Measurements from ENCODE around the gene MR1.

The MR1 gene

DNA sequence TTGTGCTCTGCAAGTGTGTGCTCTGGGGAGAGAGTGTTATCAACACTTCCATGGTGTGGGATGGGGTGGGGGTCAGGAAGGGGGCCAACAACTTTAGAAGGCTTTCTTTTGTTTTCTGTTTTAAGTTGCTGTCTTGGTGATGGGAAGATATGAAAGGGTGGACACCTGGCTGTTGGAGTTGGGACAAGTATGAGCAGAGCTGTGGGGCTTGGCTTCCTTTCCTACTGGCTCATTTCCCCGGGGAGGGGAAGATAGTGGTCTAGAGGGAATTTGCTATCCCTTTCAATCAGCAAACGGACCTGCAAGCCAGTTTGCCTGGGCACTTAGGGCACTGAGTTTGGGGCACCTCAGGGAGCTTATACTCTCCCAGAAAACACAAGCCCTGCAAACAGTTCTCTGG, 73.9 kb downstream of the MR1 start:
- no peak for DNase-seq (ENCODE audit: low spot score)

- no peak for DNase-seq (ENCODE audit: low spot score)
These were observed 74.6 kb downstream of the MR1 start for GRCh38 chr1:181108304-181108867.

DNA sequence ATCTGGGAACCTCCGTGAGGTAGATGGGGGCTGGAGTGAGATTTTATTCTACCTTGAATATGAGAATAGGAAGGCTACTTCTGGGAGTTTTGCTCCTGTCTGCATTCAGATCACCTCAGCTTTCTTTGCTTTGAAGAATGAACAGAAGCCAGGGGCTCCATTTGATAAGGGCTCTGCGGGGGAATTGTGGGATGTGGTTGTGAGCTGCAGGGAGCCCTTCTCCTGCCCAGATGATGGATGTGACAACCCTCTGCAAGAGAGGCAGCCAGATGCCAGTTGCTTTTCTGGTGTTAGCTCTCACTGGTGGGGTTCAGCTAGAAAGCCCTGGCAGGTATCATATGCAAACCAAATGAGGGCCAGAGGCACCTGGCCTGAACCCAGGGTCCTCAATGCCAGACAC, 76.2 kb downstream of the MR1 start:
- no peak for DNase-seq (ENCODE audit: low spot score)

Measured in SK-N-DZ (cell line).